Measurements from ENCODE around the gene ITPR1.

Gene ITPR1

GRCh38 chr3:4823986-4824925 is 331.1 kb downstream of the ITPR1 start:
- H3K27ac ChIP-seq, result peak overlapping the region in 15 of 21 experiments; percentile 41 to 88 (median 74)
- no peak overlapping the region for H3K4me3 ChIP-seq

- H3K4me3 ChIP-seq, result no peak overlapping the region
- peak overlapping the region in 20 of 21 experiments; percentile 41 to 88 (median 73) for H3K27ac ChIP-seq
These were observed 331.8 kb downstream of the ITPR1 start for GRCh38 chr3:4824926-4825325.

- Histone ChIP-seq H3K27ac (peak overlapping the region in 20 of 21 experiments; percentile 41 to 88 (median 73)), H3K4me3 (no peak overlapping the region)
These were observed 332.5 kb downstream of the ITPR1 start for GRCh38 chr3:4825436-4826236.

GRCh38 chr3:4826237-4827100 is 333.3 kb downstream of the ITPR1 start:
- Histone ChIP-seq H3K4me3 (no peak overlapping the region), H3K27ac (peak overlapping the region; percentile 25 to 88 (median 73))

GRCh38 chr3:4827767-4828166 is 334.6 kb downstream of the ITPR1 start:
- H3K27ac ChIP-seq, result peak overlapping the region in 17 of 21 experiments; percentile 0 to 88 (median 72)
- H3K4me3 ChIP-seq, result no peak overlapping the region

GRCh38 chr3:4828279-4829030 is 335.3 kb downstream of the ITPR1 start:
- Histone ChIP-seq H3K4me3 (no peak overlapping the region), H3K27ac (peak overlapping the region in 19 of 21 experiments; percentile 0 to 88 (median 71))

GRCh38 chr3:4829031-4829394 is 335.9 kb downstream of the ITPR1 start:
- H3K4me3 ChIP-seq, result no peak overlapping the region
- peak overlapping the region in 19 of 21 experiments; percentile 0 to 88 (median 69) for H3K27ac ChIP-seq

- peak overlapping the region in 1 of 7 experiments; percentile 13 for H3K4me3 ChIP-seq
These were observed 337.4 kb downstream of the ITPR1 start for GRCh38 chr3:4830586-4830914.

GRCh38 chr3:4831580-4831950 is 338.4 kb downstream of the ITPR1 start:
- Histone ChIP-seq H3K27ac (peak overlapping the region in 20 of 21 experiments; percentile 48 to 89 (median 78)), H3K4me3 (no peak overlapping the region)

More at GRCh38 chr3:4830586-4830914, 337.4 kb downstream of the ITPR1 start:
- peak overlapping the region in 20 of 21 experiments; percentile 48 to 89 (median 78) for H3K27ac ChIP-seq

- no peak overlapping the region for H3K4me3 ChIP-seq
- peak overlapping the region in 11 of 21 experiments; percentile 7 to 75 (median 37) for H3K27ac ChIP-seq
These were observed 340.3 kb downstream of the ITPR1 start for GRCh38 chr3:4833471-4833870.

- H3K27ac ChIP-seq, result peak overlapping the region in 8 of 21 experiments; percentile 12 to 75 (median 45)
- H3K4me3 ChIP-seq, result no peak overlapping the region
These were observed 341.3 kb downstream of the ITPR1 start for GRCh38 chr3:4834403-4834866.

GRCh38 chr3:4835616-4836043 is 342.5 kb downstream of the ITPR1 start:
- peak overlapping the region in 4 of 21 experiments; percentile 14 to 75 (median 38) for H3K27ac ChIP-seq

GRCh38 chr3:4836516-4836915 is 343.4 kb downstream of the ITPR1 start:
- Histone ChIP-seq H3K4me3 (no peak overlapping the region), H3K27ac (peak overlapping the region in 2 of 21 experiments; percentile 48 to 75)

More at GRCh38 chr3:4835616-4836043, 342.5 kb downstream of the ITPR1 start:
- no peak overlapping the region for H3K4me3 ChIP-seq

GRCh38 chr3:4837374-4837930 is 344.3 kb downstream of the ITPR1 start:
- no peak overlapping the region for H3K4me3 ChIP-seq

GRCh38 chr3:4838621-4839022 is 345.5 kb downstream of the ITPR1 start:
- H3K27ac ChIP-seq, result no peak overlapping the region
- no peak overlapping the region for H3K4me3 ChIP-seq

More at GRCh38 chr3:4837374-4837930, 344.3 kb downstream of the ITPR1 start:
- H3K27ac ChIP-seq, result peak overlapping the region in 1 of 21 experiments; percentile 48

- Histone ChIP-seq H3K27ac (no peak overlapping the region), H3K4me3 (no peak overlapping the region)
These were observed 346.1 kb downstream of the ITPR1 start for GRCh38 chr3:4839278-4839677.

GRCh38 chr3:4841225-4841624 is 348.1 kb downstream of the ITPR1 start:
- H3K27ac ChIP-seq, result peak overlapping the region in 3 of 21 experiments; percentile 16 to 36 (median 26)
- H3K4me3 ChIP-seq, result no peak overlapping the region
